Measurements from ENCODE around the gene KCNJ18. TPM values are rescaled to one million over a fixed set of nuclear protein-coding genes. Genes with fewer than 3 reads are reported as not detected.
"Not testable (repeated sequence)": the region's sequence is repeated elsewhere in the genome, so short reads cannot be mapped to it uniquely, and the experiment has no call there.

Gene KCNJ18
- total RNA-seq, 2 experiments from 2014 or later, result not detected

DNA sequence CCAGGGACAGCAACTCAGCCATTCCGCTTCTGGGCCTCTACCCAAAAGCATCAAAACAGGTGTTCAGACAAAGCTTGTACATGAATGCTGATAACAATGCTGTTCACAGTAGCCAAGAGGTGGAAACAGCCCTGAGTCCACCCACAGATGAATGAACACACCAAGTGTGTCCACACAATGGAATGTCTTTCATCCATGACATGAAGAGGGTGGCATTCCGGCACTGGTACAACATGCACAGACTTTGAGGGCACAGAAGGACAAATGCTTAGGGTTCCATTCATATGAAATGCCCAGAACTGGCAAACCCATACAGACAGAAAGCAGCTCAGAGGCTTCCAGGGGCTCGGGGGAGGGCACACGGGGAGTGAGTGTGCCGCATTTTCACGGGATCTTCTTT lies 49.2 kb downstream of the KCNJ18 start:
- H3K4me3 Mint-ChIP-seq; H3K27ac Mint-ChIP-seq; CTCF ChIA-PET; POLR2A ChIA-PET; H3K9me3 Mint-ChIP-seq; H3K4me1 Mint-ChIP-seq (ENCODE audit: low read depth); intact Hi-C loops (cut with micrococcal nuclease); DNase-seq; ATAC-seq; H3K27me3 Mint-ChIP-seq; H3K36me3 Mint-ChIP-seq (ENCODE audit: low read depth): not testable (repeated sequence)

DNA sequence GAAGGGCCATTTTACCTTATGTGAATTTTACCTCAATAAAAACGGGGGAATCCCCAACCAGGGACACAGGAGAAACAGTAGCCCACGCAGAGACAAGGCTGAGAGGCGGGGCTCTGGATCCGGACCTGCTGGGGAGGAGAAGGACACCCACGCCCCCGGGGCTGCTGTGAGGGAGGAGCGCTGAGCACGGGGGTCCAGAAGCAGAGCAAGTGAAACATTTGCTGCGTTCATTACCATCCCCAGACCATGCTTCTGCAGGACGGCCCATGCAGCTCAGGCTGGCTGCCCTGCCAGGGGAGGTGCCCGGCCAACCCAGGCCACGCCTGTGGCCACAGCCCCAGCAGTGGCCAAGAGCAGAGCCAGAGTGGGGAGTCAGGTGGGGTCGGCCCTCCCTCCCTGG lies 50.0 kb downstream of the KCNJ18 start:
- CTCF ChIA-PET, result no interaction called here
- no peak overlapping the region for H3K4me3 Mint-ChIP-seq
- no peak overlapping the region for H3K27ac Mint-ChIP-seq
- H3K27me3 Mint-ChIP-seq, result no peaks in the 10 kb centered on the region
- TF ChIP-seq, protein P1, sequence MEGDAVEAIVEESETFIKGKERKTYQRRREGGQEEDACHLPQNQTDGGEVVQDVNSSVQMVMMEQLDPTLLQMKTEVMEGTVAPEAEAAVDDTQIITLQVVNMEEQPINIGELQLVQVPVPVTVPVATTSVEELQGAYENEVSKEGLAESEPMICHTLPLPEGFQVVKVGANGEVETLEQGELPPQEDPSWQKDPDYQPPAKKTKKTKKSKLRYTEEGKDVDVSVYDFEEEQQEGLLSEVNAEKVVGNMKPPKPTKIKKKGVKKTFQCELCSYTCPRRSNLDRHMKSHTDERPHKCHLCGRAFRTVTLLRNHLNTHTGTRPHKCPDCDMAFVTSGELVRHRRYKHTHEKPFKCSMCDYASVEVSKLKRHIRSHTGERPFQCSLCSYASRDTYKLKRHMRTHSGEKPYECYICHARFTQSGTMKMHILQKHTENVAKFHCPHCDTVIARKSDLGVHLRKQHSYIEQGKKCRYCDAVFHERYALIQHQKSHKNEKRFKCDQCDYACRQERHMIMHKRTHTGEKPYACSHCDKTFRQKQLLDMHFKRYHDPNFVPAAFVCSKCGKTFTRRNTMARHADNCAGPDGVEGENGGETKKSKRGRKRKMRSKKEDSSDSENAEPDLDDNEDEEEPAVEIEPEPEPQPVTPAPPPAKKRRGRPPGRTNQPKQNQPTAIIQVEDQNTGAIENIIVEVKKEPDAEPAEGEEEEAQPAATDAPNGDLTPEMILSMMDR (IDR thresholded peaks at IDR 0.05), result no peak
- intact Hi-C loops (cut with micrococcal nuclease), result no loop called here
- ATAC-seq (no peak), DNase-seq (no peak)
- no peaks in the 10 kb centered on the region for H3K9me3 Mint-ChIP-seq
- no peaks in the 10 kb centered on the region for H3K36me3 Mint-ChIP-seq (ENCODE audit: low read depth)
- POLR2A ChIA-PET, result no interaction called here
- H3K4me1 Mint-ChIP-seq (ENCODE audit: low read depth), result no peaks in the 10 kb centered on the region

DNA sequence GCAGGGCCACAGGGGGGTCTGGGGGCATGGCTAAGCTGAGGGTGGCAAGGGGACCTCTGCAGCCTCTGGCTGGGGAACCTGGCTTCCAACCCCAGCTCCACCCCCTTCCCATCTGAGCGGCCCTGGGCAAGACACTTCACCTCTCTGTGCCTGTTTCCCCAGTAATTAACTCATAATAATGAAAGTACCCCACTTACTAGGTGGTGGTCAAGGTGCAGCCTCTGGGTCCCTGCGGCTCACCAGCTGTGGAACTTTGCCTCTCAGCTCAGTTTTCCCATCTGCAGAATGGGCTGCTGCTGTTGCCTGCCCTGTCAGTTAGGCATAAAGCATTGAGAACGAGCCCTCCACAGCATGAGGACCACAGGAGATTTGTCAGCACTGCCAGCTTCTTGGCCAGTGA lies 51.8 kb downstream of the KCNJ18 start:
- H3K9me3 Mint-ChIP-seq; CTCF ChIA-PET; POLR2A ChIA-PET; intact Hi-C loops (cut with micrococcal nuclease); H3K27me3 Mint-ChIP-seq; H3K36me3 Mint-ChIP-seq (ENCODE audit: low read depth); DNase-seq; H3K27ac Mint-ChIP-seq; H3K4me1 Mint-ChIP-seq (ENCODE audit: low read depth); H3K4me3 Mint-ChIP-seq; ATAC-seq: not testable (repeated sequence)

DNA sequence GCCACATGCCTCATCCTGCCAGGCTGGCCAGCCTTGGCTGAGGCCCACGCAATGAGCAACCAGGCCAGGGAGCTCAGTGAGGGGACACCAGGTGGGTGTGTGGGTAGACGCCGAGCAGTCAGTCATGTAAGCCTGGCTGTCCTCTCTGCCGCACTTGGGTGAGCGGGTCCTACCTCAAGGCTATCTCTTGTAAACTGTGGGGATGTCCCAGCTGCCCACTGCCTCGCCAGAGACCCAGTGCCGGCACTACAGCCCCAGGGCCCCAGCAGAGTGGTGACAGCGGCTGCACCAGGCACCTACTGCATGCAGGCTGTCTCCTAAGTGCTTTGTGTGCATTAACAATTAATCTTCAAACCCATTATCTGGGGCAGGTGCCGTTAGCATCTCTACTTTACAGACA lies 52.3 kb downstream of the KCNJ18 start:
- H3K27me3 Mint-ChIP-seq; H3K4me1 Mint-ChIP-seq (ENCODE audit: low read depth); POLR2A ChIA-PET; H3K36me3 Mint-ChIP-seq (ENCODE audit: low read depth); CTCF ChIA-PET; H3K4me3 Mint-ChIP-seq; ATAC-seq; DNase-seq; H3K27ac Mint-ChIP-seq; intact Hi-C loops (cut with micrococcal nuclease); H3K9me3 Mint-ChIP-seq: not testable (repeated sequence)

DNA sequence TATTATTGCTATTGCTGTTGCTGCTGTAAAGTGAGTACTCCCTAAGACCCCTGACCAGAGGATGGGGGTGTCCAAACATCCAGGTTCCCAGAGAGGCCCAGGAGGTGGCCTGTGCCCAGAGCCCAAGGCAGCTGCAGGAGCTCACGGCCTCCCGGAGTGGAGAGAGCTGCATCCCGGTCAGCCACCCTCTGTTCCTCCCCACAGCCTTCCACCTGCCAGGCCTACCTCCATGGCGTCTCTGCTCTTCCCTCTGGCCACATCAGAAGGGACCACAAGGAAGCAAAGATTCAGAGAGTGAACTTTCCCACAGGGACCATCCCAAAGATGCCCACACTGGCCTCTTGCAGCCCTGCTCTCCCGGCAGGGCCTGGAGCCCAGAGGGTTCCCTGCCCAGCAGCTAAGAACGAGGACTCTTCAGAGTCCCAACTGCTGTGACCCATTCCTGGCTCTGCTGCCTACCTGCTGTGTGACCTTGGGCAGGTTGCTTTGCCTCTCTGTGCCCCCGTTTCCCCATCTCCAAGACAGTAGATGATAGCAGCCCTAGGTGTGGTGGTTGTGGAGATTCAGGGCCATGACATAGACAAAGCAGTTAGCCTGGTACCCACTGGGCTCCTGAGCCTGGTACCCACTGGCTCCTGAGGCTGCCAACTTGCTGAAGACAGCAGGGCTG lies 53.2 kb downstream of the KCNJ18 start:
- H3K36me3 Mint-ChIP-seq (ENCODE audit: low read depth); DNase-seq; intact Hi-C loops (cut with micrococcal nuclease); H3K27ac Mint-ChIP-seq; H3K27me3 Mint-ChIP-seq; ATAC-seq; H3K4me1 Mint-ChIP-seq (ENCODE audit: low read depth); POLR2A ChIA-PET; H3K9me3 Mint-ChIP-seq; CTCF ChIA-PET; H3K4me3 Mint-ChIP-seq: not testable (repeated sequence)

DNA sequence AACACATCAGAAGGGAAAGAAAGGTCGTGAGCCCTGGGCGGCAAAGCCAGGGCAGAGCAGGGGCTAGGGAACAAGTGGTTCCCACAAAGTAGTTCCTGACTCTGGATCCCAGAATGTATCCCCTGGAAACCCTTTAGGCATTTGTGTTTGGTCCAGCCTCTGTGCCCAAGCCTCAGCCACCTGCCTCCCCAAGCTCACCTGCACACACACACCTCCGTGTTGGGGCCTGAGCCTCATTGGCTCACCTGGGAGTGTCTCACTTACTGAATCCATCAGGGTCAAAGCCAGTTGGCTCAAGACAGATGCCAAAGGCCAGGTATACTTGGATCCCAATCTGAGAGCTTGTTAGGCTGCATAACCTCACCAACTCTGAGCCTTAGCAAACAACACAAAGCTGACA lies 54.1 kb downstream of the KCNJ18 start:
- H3K27me3 Mint-ChIP-seq; CTCF ChIA-PET; POLR2A ChIA-PET; H3K9me3 Mint-ChIP-seq; intact Hi-C loops (cut with micrococcal nuclease); DNase-seq; H3K4me1 Mint-ChIP-seq (ENCODE audit: low read depth); ATAC-seq; H3K36me3 Mint-ChIP-seq (ENCODE audit: low read depth); H3K27ac Mint-ChIP-seq; H3K4me3 Mint-ChIP-seq: not testable (repeated sequence)

DNA sequence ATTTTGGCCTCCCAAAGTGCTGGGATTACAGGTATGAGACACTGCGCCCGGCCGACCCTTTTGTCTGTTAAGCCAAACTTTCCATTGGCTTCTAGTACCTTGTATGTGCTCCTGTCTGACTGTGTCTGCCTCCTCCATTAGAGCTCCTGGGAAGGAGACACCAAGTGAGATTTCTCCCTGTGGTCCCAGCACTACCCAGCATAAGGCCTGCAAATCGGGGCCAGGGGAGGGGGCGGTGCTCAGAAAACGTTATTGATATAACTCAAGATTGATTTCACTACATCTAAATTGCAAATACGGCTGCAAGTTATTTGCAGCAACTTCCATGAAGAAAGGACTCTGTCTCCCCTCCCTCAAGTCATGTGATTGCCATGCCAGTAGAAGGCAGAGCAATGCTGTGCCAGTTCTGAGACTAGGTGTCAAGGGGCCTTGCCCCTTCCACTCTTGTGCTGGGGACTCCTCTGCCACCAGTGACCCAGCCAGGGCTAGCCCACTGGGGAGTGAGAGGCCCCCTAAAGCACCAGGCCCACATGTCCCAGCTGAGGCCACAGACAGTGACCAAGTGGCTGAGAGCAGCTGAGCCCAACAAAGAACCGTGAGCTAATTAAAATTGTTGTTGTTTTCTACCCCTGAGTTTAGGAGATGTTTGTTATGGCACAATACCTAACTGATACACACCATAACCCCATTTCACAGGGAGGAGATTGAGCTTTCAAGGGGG lies 55.0 kb downstream of the KCNJ18 start:
- DNase-seq; H3K4me1 Mint-ChIP-seq (ENCODE audit: low read depth); H3K27ac Mint-ChIP-seq; H3K4me3 Mint-ChIP-seq; POLR2A ChIA-PET; CTCF ChIA-PET; ATAC-seq; H3K27me3 Mint-ChIP-seq; H3K9me3 Mint-ChIP-seq; H3K36me3 Mint-ChIP-seq (ENCODE audit: low read depth); intact Hi-C loops (cut with micrococcal nuclease): not testable (repeated sequence)

DNA sequence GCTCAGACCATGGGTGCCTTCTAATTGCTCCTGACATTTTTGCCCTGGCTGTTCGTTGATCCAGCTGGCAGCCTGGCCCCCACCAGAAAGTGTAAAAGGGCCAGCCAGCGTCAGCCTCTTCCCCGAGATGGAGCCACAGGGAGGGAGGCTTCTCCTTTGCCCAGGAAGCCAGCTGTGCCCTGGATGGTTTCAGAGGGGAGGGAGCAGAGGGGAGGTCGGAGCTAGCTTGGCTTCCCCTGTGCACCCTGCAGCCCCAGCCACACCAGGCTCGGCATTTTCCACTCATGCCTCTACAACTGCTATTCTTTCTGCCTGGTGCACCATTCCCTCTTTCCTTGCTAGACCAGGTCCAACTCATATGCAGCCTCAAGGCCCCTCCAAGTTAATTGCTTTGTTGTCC lies 56.4 kb downstream of the KCNJ18 start:
- H3K4me3 Mint-ChIP-seq; H3K36me3 Mint-ChIP-seq (ENCODE audit: low read depth); DNase-seq; ATAC-seq; H3K4me1 Mint-ChIP-seq (ENCODE audit: low read depth); CTCF ChIA-PET; POLR2A ChIA-PET; H3K9me3 Mint-ChIP-seq; H3K27ac Mint-ChIP-seq; H3K27me3 Mint-ChIP-seq; intact Hi-C loops (cut with micrococcal nuclease): not testable (repeated sequence)

DNA sequence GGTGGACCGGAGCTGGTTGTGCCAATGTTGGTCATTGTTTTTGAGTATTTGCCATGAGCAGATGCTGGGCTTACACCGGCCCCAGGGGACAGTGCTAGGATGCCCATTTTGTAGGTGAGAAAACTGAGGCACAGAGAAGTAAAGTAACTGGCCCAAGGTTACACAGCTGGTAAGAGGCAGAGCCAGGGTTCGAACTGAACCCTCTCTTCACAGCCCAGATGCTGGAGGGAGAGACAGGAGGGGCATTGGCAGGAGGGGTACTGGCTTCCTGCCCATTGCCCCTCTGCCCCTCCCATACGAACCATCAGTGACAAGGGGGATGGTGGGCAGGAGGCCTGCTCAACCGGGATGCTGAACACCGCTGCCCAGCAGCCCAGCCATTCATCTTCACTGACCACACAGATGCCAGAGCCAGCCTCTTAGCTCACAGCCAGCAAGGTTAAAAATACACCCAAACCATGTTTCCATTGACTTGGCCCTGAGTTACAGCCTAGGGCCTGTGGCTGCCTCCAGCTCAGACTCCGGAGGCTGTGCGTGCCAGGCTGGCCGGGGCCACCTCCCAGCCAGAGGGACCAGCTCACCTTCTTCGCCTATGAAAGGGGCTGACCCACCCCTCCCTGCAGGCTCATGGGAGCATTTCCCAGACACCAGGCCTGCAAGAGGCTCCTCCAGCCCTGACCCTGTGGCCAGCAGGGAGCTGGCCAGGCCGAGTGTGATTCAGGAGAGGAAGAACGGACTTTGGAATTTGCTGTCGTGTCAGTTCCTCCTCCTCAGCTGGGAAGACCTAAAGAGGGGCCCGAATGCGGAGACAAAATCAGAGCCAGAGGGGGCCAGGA lies 57.6 kb downstream of the KCNJ18 start:
- H3K27ac Mint-ChIP-seq; intact Hi-C loops (cut with micrococcal nuclease); POLR2A ChIA-PET; H3K36me3 Mint-ChIP-seq (ENCODE audit: low read depth); H3K9me3 Mint-ChIP-seq; ATAC-seq; DNase-seq; H3K4me1 Mint-ChIP-seq (ENCODE audit: low read depth); H3K27me3 Mint-ChIP-seq; CTCF ChIA-PET; H3K4me3 Mint-ChIP-seq: not testable (repeated sequence)

DNA sequence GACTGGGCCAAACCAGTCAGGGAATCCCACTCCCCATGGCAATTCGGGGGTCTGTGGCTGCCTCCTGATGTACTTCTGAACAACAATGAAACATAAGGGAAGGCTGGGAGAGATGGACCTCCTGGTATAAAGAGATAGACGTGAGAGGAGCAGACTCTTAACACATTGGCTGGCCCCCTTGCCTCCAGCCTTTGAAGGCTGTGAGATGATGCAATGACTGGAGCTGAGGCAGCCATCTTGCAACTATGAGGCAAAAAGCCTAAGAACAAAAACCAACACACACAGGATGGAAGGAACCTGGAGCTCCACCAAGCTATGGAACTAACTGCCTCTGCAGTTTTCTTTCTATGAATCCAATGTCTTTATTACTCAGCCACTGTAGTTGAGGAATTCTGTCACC lies 58.8 kb downstream of the KCNJ18 start:
- CTCF ChIA-PET; DNase-seq; H3K27ac Mint-ChIP-seq; H3K4me3 Mint-ChIP-seq; H3K4me1 Mint-ChIP-seq (ENCODE audit: low read depth); POLR2A ChIA-PET; H3K27me3 Mint-ChIP-seq; intact Hi-C loops (cut with micrococcal nuclease); ATAC-seq; H3K36me3 Mint-ChIP-seq (ENCODE audit: low read depth); H3K9me3 Mint-ChIP-seq: not testable (repeated sequence)

Data from activated CD8-positive, alpha-beta T cell treated with anti-CD3 and anti-CD28 coated beads for 36 hours (primary cell).